RWPE2 (cell line): Measurements from ENCODE around the gene APLP2.

Experiments used
- ATAC-seq: fragments of 200-7000 bp; cut with Tn5 transposase; 3 replicates; pipeline ENCODE4 v1.9.1; 2021; ENCODE audit warnings: low read depth
- DNase-seq: peaks from one replicate; pipeline ENCODE4 v3.0.0-alpha.2; 2020; ENCODE audit warnings: low spot score
- H3K27ac ChIP-seq: fragments of 450-650 bp; 2 replicates; pipeline ENCODE4 v1.5.1; 2017; ENCODE audit warnings: mild to moderate bottlenecking; ENCODE audit not compliant: poor library complexity, severe bottlenecking
- H3K27me3 ChIP-seq: fragments of 250-450 bp; sonication (Bioruptor Pico); 2 replicates; pipeline ENCODE4 v1.5.1; 2021; ENCODE audit warnings: mild to moderate bottlenecking, moderate library complexity; ENCODE audit not compliant: insufficient read depth, poor library complexity, severe bottlenecking
- H3K36me3 ChIP-seq: fragments of 250-450 bp; sonication (Bioruptor Pico); 2 replicates; pipeline ENCODE4 v1.5.1; 2020; ENCODE audit warnings: low read depth, mild to moderate bottlenecking, moderate library complexity
- H3K4me1 ChIP-seq: fragments of 250-450 bp; sonication (Bioruptor Pico); 2 replicates; pipeline ENCODE4 v1.5.1; 2021; ENCODE audit warnings: mild to moderate bottlenecking, moderate library complexity; ENCODE audit not compliant: insufficient read depth, poor library complexity, severe bottlenecking
- H3K4me3 ChIP-seq: fragments of 250-450 bp; sonication (Bioruptor Pico); 2 replicates; pipeline ENCODE4 v1.5.1; 2021; ENCODE audit warnings: mild to moderate bottlenecking, moderate library complexity; ENCODE audit not compliant: severe bottlenecking
- H3K9me3 ChIP-seq: fragments of 250-450 bp; sonication (Bioruptor Pico); 2 replicates; pipeline ENCODE4 v1.5.1; 2021; ENCODE audit warnings: mild to moderate bottlenecking, moderate library complexity; ENCODE audit not compliant: severe bottlenecking
- CTCF ChIP-seq: fragments of 450-650 bp; IDR thresholded peaks from one replicate; pipeline ENCODE4 v1.5.1; 2017; ENCODE audit warnings: mild to moderate bottlenecking, moderate library complexity; ENCODE audit not compliant: poor library complexity, severe bottlenecking

APLP2 gene

GRCh38 chr11:130068986-130069658 lies 572 bp upstream of the APLP2 start:
- peak; percentile 72 for DNase-seq
- peak overlapping the region; percentile 82 for H3K4me3 ChIP-seq
- no peaks in the 10 kb centered on the region; the same call in 1 of the 2 replicates for H3K36me3 ChIP-seq
- H3K9me3 ChIP-seq: no peaks in the 10 kb centered on the region
- H3K27me3 ChIP-seq: no peaks in the 10 kb centered on the region
- peak overlapping the region; percentile 71 for H3K27ac ChIP-seq
- peaks cover 16% of the 10 kb centered on the region for H3K4me1 ChIP-seq
- peak; percentile 69 for ATAC-seq
- TF ChIP-seq CTCF: no peak

- DNase-seq (no peak), ATAC-seq (peak; percentile 4; the same call in 2 of the 3 replicates)
- H3K4me1 ChIP-seq: peaks cover 16% of the 10 kb centered on the region
- H3K4me3 ChIP-seq: peak overlapping the region; percentile 82
- peak overlapping the region; percentile 71 for H3K27ac ChIP-seq
- H3K36me3 ChIP-seq: peaks cover 5% of the 10 kb centered on the region; the same call in 1 of the 2 replicates
- H3K27me3 ChIP-seq: no peaks in the 10 kb centered on the region
- peak; percentile 24 for TF ChIP-seq CTCF
- no peaks in the 10 kb centered on the region for H3K9me3 ChIP-seq
Observed at GRCh38 chr11:130070109-130070845, 583 bp downstream of the APLP2 start.

GRCh38 chr11:130070846-130071200 lies 1.1 kb downstream of the APLP2 start:
- DNase-seq (no peak), ATAC-seq (0 out of 3 replicates have a peak, but pooled peaks have one; percentile 9)
- peak overlapping the region; percentile 71 for H3K27ac ChIP-seq
- H3K9me3 ChIP-seq: no peaks in the 10 kb centered on the region
- peaks cover 7% of the 10 kb centered on the region; the same call in 1 of the 2 replicates for H3K36me3 ChIP-seq
- TF ChIP-seq CTCF: no peak
- H3K27me3 ChIP-seq: no peaks in the 10 kb centered on the region
- peak overlapping the region; percentile 82 for H3K4me3 ChIP-seq
- H3K4me1 ChIP-seq: peaks cover 16% of the 10 kb centered on the region

- Histone ChIP-seq H3K27ac (peak overlapping the region; percentile 71), H3K9me3 (no peaks in the 10 kb centered on the region), H3K36me3 (peaks cover 8% of the 10 kb centered on the region; the same call in 1 of the 2 replicates), H3K27me3 (no peaks in the 10 kb centered on the region), H3K4me1 (peaks cover 16% of the 10 kb centered on the region), H3K4me3 (peak overlapping the region; percentile 82)
- no peak for DNase-seq
- no peak for TF ChIP-seq CTCF
- ATAC-seq: no peak
Observed at GRCh38 chr11:130071211-130071712, 1.6 kb downstream of the APLP2 start.
